Measurements from ENCODE around the gene SEPTIN11.
"Not testable (repeated sequence)": the region's sequence is repeated elsewhere in the genome, so short reads cannot be mapped to it uniquely, and the experiment has no call there.

Gene SEPTIN11

GRCh38 chr4:76952071-76952470 is 2.5 kb downstream of the SEPTIN11 start:
- no peak for DNase-seq (ENCODE audit: low spot score)

GRCh38 chr4:76952656-76953582 is 3.4 kb downstream of the SEPTIN11 start:
- no peak for DNase-seq (ENCODE audit: low spot score)

- DNase-seq (ENCODE audit: low spot score): no peak
Measured at GRCh38 chr4:76953956-76954355, 4.4 kb downstream of the SEPTIN11 start.

- DNase-seq (ENCODE audit: low spot score): peak; percentile 79
Measured at GRCh38 chr4:76954489-76954888, 4.9 kb downstream of the SEPTIN11 start.

GRCh38 chr4:76955182-76955581 is 5.6 kb downstream of the SEPTIN11 start:
- peak; percentile 19 for DNase-seq (ENCODE audit: low spot score)

GRCh38 chr4:76957004-76957738 is 7.6 kb downstream of the SEPTIN11 start:
- DNase-seq (ENCODE audit: low spot score): no peak

- no peak for DNase-seq (ENCODE audit: low spot score)
Measured at GRCh38 chr4:76958891-76959290, 9.3 kb downstream of the SEPTIN11 start.

GRCh38 chr4:76960014-76960413 is 10.5 kb downstream of the SEPTIN11 start:
- DNase-seq (ENCODE audit: low spot score): no peak

GRCh38 chr4:76962406-76963130 is 13.0 kb downstream of the SEPTIN11 start:
- DNase-seq (ENCODE audit: low spot score): no peak

GRCh38 chr4:76963131-76963750 is 13.7 kb downstream of the SEPTIN11 start:
- no peak for DNase-seq (ENCODE audit: low spot score)

- DNase-seq (ENCODE audit: low spot score): not testable (repeated sequence)
Measured at GRCh38 chr4:76963927-76964326, 14.4 kb downstream of the SEPTIN11 start.

GRCh38 chr4:76964769-76965168 is 15.2 kb downstream of the SEPTIN11 start:
- DNase-seq (ENCODE audit: low spot score): no peak

GRCh38 chr4:76965866-76966579 is 16.5 kb downstream of the SEPTIN11 start:
- no peak for DNase-seq (ENCODE audit: low spot score)

- no peak for DNase-seq (ENCODE audit: low spot score)
Measured at GRCh38 chr4:76968937-76969336, 19.4 kb downstream of the SEPTIN11 start.

GRCh38 chr4:76969495-76969894 is 19.9 kb downstream of the SEPTIN11 start:
- no peak for DNase-seq (ENCODE audit: low spot score)

- DNase-seq (ENCODE audit: low spot score): no peak
Measured at GRCh38 chr4:76969941-76970529, 20.5 kb downstream of the SEPTIN11 start.

- DNase-seq (ENCODE audit: low spot score): no peak
Measured at GRCh38 chr4:76972306-76972705, 22.8 kb downstream of the SEPTIN11 start.

- DNase-seq (ENCODE audit: low spot score): no peak
Measured at GRCh38 chr4:76974150-76974549, 24.6 kb downstream of the SEPTIN11 start.

- DNase-seq (ENCODE audit: low spot score): no peak
Measured at GRCh38 chr4:76977113-76977512, 27.6 kb downstream of the SEPTIN11 start.

- no peak for DNase-seq (ENCODE audit: low spot score)
Measured at GRCh38 chr4:76977736-76978350, 28.3 kb downstream of the SEPTIN11 start.
